Left renal pelvis (tissue), 4 donors: ENCODE measurements around the gene PLEKHM2. TPM values are rescaled to one million over a fixed set of nuclear protein-coding genes. Genes with fewer than 3 reads are reported as not detected.
"Not testable (repeated sequence)": the region's sequence is repeated elsewhere in the genome, so short reads cannot be mapped to it uniquely, and the experiment has no call there.

ENCODE experiments used
- DNase-seq, 4 donors: peaks; one replicate each; pipeline ENCODE4 v3.0.0-alpha.2; 2013; ENCODE audit warnings: low read depth in 4 of 4, low spot score in 3 of 4
- polyA plus RNA-seq, 4 donors: library from polyadenylated mRNA; unstranded; fragments of 120-200 nt; gene quantifications; one replicate each; pipeline ENCODE4 v1.2.1, GENCODE V29; 2013; ENCODE audit not compliant: insufficient read length in 4 of 4

Gene PLEKHM2, protein sequence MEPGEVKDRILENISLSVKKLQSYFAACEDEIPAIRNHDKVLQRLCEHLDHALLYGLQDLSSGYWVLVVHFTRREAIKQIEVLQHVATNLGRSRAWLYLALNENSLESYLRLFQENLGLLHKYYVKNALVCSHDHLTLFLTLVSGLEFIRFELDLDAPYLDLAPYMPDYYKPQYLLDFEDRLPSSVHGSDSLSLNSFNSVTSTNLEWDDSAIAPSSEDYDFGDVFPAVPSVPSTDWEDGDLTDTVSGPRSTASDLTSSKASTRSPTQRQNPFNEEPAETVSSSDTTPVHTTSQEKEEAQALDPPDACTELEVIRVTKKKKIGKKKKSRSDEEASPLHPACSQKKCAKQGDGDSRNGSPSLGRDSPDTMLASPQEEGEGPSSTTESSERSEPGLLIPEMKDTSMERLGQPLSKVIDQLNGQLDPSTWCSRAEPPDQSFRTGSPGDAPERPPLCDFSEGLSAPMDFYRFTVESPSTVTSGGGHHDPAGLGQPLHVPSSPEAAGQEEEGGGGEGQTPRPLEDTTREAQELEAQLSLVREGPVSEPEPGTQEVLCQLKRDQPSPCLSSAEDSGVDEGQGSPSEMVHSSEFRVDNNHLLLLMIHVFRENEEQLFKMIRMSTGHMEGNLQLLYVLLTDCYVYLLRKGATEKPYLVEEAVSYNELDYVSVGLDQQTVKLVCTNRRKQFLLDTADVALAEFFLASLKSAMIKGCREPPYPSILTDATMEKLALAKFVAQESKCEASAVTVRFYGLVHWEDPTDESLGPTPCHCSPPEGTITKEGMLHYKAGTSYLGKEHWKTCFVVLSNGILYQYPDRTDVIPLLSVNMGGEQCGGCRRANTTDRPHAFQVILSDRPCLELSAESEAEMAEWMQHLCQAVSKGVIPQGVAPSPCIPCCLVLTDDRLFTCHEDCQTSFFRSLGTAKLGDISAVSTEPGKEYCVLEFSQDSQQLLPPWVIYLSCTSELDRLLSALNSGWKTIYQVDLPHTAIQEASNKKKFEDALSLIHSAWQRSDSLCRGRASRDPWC
- polyA plus RNA-seq = 10 to 100 TPM; 43.0 to 45.6 (median 44.4) TPM

DNA sequence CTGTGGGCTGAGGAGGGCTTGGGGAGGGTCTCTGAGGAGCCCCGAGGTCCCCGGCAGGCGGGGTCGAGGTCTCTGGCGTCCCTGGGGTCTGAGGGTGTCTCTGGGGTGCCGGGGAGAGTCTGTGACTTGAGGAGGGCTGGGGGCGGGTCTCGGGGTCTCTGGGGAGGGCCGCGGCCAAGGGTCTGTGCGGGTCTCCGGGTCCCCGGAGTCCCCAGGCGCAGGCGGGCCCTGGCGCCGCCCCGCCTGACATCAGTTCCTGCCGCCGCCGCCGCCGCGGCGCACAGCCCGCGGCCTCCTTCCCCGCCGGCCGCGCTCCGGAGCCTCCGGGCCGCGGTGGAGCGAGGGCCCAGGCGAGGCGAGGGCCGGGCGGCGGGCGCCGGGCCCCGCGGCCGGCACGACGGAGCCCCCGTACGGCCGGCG, at the start of gene PLEKHM2:
TSS of gene PLEKHM2 (plus strand) at position 279 of the 420 bp plus-strand sequence. CDS start 239 bp downstream, outside the sequence.
- no peak for DNase-seq

DNA sequence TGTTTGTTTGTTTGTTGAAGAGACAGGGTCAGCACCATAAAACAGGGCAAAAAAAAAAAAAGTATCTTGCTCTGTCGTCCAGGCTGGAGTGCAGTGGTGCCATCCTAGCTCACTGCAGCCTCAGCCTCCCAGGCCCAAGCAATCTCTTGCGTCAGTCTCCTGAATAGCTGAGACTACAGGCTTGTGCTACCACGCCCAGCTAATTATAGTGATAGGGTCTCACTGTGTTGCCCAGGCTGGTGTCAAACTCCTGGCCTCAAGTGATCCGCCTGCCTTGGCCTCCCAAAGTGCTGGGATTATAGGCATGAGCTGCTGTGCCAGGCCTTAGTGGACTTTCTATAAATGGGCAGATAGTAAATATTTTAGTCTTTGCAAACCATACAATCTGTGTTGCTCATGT, 47.7 kb upstream of the PLEKHM2 start:
- DNase-seq = no peak

DNA sequence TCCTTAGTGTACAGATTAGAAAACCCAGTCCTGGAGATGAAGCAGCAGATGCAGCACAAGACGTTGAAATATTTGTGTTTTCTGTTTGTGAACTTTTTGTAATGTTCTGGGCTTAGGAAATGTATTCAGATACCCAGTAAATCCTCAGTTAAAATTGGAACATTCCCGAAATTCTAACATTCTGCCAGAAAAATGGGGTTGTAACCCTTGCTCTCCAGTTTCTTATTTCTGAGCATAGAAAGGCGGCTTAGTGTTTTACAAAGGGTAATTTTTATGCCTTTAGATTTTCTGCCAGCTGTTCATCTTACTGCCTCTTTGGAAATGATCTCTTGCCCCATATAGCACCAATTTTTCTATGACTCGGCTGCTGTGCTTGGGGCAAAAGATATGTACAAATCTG, 46.3 kb upstream of the PLEKHM2 start:
- no peak for DNase-seq

DNA sequence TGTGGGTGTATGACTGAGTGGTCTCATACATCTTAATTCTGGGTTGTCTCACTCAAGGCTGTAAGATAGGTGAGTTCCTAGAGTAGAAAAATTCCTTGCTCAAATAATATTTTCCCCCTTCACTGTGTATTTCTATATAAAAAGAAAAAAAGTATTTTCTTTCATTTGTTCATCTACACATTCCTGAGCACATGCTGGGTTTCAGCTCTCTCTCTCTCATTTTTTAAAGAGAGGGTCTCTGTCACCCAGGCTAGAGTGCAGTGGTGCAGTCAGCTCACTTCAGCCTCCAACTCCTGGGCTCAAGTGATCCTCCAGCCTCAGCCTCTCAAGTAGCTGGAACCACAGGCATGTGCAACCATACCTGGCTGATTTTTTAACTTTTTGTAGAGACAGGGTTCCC, 44.9 kb upstream of the PLEKHM2 start:
- no peak for DNase-seq

DNA sequence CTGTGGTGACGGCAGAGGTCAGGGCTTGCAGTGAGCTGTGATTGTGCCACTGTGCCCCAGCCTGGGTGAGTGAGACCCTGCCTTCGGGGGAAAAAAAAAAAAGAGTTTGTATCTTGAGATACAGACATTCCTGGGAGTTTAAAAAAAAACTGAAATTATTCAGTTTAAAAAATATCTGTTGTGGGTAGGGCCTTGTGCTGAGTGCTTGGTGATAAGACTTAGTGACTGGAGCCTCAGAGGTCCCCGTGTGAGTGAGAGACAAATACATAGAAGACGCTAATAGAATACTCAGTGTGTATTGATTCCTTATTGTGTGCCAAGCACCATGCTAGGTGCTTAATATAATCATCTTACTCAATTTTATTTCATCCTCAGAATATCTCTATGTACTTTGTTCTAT, 44.2 kb upstream of the PLEKHM2 start:
- DNase-seq = no peak

DNA sequence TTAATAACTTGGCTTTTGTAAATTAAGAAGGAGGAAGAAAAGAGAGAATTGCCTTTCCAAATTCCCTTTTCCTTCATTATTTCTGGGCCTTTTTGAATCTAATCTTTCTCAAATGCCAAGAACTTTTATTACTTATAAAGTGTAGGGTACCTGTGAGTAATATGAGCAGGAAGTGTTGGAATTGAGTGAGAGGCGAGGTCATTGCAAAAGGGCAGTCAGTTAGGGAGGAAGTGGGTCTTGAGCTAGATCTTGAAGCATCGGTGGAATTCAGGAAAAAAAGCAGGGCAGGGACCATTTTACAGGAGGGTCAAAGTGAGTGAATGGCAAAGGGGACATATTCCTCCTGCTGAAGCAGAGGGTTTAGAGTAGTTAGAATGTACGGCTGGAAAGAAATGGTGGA, 43.5 kb upstream of the PLEKHM2 start:
- DNase-seq = no peak

DNA sequence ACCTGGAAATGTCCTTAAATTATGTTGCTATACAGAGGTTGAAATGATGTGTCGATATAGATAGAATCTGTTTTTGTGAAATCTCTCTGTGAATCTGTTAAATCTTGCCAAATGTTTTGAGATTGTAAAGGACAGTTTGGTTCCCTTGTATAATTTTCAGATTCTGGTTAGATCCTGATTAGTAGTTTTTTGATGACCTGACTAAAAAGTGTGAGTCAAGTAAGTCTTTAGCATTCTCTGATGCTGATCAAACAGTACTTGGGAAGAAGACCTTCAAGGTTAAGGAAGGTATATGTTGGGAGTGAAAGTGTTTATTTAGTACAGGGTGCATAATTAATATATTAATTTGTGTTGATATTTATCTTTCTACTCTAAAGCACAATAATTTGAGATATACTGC, 34.2 kb upstream of the PLEKHM2 start:
- no peak for DNase-seq

DNA sequence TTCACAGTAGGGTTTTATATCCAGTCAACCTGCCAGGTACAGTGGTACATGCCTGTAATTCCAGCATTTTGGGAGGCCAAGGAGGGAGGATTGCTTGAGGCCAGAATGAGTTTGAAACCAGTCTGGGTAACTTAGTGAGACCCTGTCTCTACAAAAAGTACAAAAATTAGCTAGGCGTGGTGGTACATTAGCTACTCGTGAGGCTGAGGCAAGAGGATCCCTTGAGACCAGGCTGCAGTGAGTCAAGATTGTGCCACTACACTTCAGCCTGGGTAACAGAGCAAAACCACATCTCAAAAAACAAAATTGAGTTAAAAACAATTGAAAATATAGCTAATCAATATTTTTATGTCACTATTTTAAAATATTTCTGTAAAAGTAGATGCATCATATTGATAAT, 33.7 kb upstream of the PLEKHM2 start:
- no peak for DNase-seq

DNA sequence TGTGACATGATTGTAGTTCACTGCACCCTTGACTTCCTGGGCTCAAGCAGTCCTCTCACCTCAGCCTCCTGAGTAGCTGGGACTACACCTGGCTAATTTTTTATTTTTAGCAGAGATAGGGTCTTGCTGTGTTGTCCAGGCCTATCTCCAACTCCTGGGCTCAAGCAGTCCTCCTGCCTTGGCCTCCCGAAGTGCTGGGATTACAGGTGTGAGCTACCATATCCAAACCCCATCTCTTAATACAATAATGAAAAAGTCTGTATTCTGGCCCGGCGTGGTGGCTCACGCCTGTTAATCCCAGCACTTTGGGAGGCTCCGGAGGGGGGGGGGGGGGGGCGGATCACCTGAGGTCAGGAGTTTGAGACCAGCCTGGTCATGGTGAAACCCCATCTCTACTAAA, 32.0 kb upstream of the PLEKHM2 start:
- not testable (repeated sequence) for DNase-seq

DNA sequence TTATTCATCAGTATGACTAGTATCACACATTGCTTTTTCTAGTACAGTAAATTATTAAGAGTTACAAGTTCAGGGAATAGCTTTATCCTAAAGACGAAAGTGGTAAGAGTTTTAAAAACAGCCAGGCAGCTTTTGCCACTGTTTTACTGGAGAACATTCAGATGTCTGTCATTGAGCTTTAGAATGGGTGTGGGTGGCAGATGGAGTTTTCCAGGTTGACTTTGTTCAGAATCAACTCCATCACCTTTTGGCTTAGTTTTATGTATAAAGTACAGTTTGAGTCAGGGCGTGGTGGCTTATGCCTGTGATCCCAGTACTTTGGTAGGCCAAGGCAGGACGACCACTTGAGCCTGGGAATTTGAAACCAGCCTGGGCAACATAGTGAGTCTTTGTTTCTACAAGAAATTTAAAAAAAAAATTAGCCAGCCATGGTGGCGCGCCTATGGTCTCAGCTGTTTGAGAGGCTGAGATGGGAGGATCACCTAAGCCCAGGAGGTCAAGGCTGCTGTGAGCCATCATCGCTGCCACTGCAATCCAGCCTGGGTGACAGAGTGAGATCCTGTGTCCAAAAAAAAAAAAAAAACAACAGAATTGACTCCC, 29.9 kb upstream of the PLEKHM2 start:
- DNase-seq = no peak

DNA sequence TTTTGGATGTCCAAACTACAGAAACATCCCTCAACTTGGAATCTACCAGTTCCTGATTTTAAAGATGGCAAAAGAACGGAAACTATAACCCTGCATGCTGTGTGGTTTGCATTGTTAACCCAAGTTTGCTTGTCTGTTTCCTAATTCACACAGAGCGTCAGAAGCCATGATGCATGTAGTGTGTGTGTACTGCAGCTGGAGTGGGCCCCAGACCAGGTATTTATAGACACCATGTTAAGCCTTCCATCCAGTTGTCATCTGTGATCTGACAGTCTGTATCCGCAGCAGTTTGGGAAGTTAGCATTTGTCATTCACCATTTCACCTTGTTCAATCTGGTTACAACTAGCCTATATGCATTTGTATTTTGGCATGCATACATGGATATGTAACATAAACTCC, 27.7 kb upstream of the PLEKHM2 start:
- DNase-seq = no peak

DNA sequence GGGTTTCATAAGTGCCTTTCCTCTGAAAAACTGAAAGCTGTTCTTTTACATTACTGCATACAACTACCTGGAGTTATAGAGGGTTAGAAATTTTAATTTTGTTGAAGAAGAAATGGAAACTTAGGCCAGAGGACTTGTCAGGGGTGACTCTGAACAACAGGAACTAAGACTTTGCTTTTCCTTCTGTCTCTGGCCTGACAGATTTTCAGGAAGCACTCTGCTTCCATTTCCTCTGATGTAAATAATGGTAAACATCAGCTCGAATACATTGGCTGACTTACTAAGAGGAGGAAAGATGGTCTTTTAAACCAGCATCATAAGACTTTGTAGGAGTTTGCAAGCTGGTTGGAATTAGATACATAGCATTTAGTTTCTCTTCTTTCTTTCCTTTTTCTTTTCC, 27.1 kb upstream of the PLEKHM2 start:
- DNase-seq = no peak

DNA sequence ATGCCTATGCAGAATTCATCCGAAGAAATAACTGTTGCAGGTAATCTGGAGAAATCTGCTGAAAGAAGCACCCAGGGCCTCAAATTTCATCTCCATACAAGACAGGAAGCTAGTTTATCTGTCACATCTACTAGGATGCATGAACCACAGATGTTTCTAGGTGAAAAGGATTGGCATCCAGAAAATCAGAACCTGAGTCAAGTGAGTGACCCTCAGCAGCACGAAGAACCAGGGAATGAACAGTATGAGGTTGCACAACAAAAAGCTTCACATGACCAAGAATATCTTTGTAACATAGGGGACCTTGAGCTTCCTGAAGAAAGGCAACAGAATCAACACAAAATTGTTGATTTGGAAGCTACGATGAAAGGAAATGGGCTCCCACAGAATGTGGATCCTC, 24.0 kb upstream of the PLEKHM2 start:
- DNase-seq = no peak

DNA sequence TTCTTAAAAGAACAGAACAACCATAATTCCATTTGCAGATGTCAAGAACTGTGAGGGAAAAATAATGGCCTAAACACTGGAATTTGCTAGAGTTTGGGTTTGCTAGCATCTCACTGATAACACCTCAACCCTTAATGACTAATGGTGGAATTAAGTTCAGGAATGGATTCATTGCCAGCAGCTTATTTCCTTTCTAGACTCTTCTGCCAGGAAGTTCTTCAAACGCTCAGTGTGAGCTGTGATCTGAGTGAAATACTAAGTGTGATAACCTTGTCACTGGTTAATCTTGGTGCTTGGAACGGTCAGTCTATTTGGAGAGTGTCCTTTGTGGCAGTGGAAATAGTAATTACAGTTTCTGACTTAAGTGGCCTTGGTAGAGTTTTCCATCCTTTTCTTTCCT, 21.6 kb upstream of the PLEKHM2 start:
- no peak for DNase-seq

DNA sequence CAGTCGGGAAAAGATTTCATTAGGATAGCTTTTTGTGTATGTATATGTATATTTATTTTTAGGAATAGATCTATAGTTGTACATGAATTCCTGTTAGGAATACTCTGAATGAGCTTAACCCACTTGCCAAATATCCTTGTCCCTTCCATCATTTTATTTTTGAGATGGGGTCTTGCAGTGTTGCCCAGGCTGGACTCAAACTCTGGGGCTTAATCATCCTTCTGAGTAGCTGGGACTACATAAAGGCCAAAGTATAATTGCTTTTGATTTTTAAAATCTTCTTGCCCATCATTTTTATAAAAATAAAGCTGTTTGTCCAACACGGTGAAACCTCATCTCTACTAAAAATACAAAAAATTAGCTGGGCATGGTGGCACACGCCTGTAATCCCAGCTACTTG, 20.2 kb upstream of the PLEKHM2 start:
- DNase-seq = no peak

DNA sequence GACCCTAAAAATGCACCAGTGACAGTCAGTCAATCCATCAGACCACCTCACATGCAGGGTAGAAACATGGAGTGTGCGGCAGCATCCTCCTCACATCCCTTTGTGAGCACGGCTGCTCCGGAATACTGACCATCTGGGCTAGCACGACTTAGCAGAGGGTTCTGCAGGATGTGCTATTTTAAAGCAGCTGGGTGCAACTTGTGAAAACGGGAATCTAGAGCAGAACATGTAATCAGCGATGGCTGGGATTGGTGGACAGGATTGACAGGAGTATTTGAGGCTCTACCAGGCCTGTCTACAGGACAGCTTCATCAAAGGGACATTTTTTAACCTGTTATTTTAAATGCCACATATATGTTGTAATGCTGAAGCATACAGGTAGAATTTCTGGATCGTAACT, 16.8 kb upstream of the PLEKHM2 start:
- DNase-seq = no peak

DNA sequence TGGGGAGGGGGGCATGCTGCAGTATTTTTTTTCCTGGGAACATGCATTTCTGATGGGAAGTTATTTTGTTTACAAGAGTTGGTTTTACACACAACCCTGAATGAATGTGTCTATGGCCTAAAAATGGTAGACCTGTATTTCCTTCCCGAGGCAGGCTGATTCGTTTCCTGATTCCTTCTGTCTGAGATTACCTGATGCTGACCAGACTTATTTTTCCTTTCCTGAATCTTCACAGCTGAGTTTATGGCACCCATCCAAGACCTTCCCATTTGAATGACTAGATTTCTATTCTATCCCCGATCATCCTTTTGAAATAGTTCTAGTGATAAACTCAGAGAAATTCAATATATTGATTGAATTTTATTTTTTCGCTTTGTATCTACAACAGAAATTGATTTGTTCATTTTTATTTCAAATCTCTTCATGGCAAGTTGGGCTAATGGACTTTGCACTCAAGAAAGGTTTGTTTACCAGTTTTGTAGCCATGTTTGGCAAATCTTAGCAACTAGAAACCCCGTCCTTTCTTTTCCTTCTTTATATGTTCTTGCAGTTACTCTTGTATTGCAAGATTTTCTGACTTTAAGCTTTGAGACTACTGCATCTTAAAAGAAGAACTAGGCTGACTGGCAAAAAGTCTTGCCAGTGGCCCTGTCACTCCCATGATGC, 15.9 kb upstream of the PLEKHM2 start:
- DNase-seq = no peak

DNA sequence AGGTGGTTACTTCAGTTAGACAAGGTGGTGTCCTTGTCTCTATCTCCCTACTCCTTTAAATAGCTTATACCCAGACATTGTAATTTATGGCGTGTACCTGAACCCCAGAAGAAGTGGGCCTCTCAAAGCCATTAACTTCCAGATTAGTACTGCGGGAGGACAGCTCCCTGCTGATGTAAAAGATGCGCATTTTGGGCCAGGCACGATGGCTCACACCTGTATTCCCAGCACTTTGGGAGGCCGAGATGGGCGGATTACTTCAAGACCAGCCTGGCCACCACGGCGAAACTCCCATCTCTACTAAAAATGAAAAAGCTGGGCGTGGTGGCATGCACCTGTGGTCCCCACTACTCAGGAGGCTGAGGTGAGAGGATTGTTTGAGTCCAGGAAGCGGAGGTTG, 15.0 kb upstream of the PLEKHM2 start:
- no peak for DNase-seq

DNA sequence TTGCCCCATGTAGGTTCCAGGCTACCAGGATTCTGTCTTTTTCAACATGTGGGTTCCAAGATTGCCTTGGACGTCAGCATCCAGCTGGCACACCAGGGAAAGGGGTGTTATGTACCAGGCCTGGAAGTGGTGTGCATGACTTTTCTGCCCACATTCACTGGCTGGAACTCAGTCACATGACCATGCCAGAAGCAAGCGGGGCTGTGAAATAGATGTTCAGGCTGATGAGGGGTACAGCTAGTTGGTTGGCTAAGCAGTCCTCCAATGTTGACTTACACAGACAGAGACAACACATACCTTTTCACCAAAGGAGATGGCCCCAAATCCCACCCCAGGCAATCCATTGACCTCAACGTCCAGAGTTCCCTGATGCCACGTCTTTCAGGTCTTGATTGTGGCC, 14.3 kb upstream of the PLEKHM2 start:
- no peak for DNase-seq

DNA sequence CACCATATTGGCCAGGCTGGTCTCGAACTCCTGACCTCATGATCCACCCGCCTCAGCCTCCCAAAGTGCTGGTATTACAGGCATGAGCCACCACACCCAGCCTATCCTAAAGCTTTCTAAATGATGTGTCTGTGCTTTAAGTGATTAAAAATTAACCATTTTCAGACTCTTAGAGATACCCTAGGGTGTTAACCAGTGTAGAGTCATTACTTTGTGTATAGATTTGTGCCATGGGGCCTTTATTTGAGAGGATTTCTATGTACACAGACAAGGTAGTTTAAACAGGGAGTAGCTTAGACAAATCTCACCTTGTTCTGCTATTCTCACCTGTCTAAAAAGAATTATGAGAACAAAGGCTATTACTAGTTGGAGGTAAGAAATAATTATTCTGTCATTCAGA, 12.7 kb upstream of the PLEKHM2 start:
- no peak for DNase-seq
